ENCODE results near the gene SCRG1.

Gene SCRG1

DNA sequence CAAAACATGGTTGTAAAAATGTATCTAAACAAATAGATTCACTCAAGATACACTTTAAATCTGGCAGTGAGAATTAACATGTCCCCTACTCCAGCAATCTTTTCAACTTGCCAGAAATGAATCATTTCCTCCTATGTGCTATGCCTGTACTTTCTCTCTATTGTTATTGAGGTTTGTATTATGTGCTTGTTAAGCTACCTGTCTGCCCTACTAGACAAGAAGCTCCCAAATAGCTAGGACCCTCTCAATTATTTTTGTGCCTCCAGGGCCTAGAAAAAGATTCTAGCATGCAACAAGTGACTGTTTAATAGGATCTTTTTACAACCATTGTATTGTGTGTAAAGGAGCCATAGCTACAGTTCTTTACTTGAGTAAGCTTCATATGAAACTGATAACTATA is 31.6 kb downstream of the SCRG1 start:
- Histone ChIP-seq H3K4me1 (ENCODE audit: control insufficient read depth, insufficient read depth, low read length) (no peaks in the 10 kb centered on the region), H3K36me3 (ENCODE audit: control insufficient read depth, insufficient read depth, low read length) (no peaks in the 10 kb centered on the region), H3K27ac (ENCODE audit: insufficient read depth, low read depth, low read length, poor library complexity, severe bottlenecking) (no peak overlapping the region), H3K27me3 (ENCODE audit: control insufficient read depth, insufficient read depth, low read length, poor library complexity, severe bottlenecking) (no peaks in the 10 kb centered on the region), H3K9me3 (ENCODE audit: control insufficient read depth, low read length) (no peaks in the 10 kb centered on the region), H3K4me3 (ENCODE audit: insufficient read depth, low read depth, low read length) (no peak overlapping the region)

DNA sequence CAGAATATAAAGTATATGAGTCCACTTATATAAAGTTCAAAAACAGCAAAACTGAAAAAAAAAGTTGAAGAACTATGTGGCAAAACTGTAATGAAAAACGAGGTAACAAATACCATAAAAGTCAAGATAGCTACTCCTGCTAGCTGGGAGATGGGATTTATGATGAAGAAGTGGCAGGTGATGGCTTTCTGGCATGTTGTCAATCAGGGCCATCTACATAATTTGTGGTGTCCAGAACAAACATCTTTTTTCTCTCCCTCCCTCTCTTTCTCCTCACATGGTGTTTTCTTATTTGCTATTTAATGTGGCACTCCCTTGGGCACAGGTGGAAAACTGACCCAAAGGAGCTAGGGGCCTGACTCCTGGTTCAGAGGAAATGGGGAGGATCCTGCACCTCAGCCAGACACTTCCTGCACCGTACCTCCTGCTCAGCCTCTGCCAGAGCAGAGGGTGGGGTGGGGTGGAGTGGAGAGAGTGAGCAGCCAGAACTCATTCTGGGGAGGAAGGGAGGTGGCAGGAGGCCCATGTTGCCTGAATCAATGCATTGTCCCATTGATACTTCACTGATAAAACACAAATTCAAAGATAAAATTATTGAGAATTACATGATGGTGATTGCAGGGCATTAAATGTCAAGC is 33.4 kb downstream of the SCRG1 start:
- no peaks in the 10 kb centered on the region for H3K27me3 ChIP-seq (ENCODE audit: control insufficient read depth, insufficient read depth, low read length, poor library complexity, severe bottlenecking)
- H3K4me1 ChIP-seq (ENCODE audit: control insufficient read depth, insufficient read depth, low read length): no peaks in the 10 kb centered on the region
- no peak overlapping the region for H3K27ac ChIP-seq (ENCODE audit: insufficient read depth, low read depth, low read length, poor library complexity, severe bottlenecking)
- H3K36me3 ChIP-seq (ENCODE audit: control insufficient read depth, insufficient read depth, low read length): no peaks in the 10 kb centered on the region
- H3K9me3 ChIP-seq (ENCODE audit: control insufficient read depth, low read length): no peaks in the 10 kb centered on the region
- H3K4me3 ChIP-seq (ENCODE audit: insufficient read depth, low read depth, low read length): no peak overlapping the region
- WGBS, 2 experiments: 82 to 91% methylated on average over 1 to 2 of the region's 2 CpGs

DNA sequence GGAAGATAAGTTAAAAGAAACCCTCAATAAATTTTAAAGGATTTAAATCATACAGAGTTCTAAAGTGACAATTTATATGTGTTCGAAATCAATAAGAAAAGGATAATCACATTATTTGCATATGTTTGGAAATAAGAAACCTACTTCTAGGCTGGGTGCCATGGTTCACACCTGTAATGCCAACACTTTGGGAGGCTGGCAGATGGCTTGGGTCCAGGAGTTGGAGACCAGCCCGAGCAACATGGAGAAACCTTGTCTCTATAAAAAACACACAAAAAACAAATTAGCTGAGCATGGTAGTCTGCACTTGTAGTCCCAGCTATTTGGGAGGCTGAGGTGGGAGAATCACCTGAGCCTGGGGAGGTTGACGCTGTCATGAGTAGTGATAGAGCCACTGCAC is 36.2 kb downstream of the SCRG1 start:
- Histone ChIP-seq H3K9me3 (ENCODE audit: control insufficient read depth, low read length) (no peaks in the 10 kb centered on the region), H3K36me3 (ENCODE audit: control insufficient read depth, insufficient read depth, low read length) (no peaks in the 10 kb centered on the region), H3K27ac (ENCODE audit: insufficient read depth, low read depth, low read length, poor library complexity, severe bottlenecking) (no peak overlapping the region), H3K4me3 (ENCODE audit: insufficient read depth, low read depth, low read length) (no peak overlapping the region), H3K27me3 (ENCODE audit: control insufficient read depth, insufficient read depth, low read length, poor library complexity, severe bottlenecking) (no peaks in the 10 kb centered on the region), H3K4me1 (ENCODE audit: control insufficient read depth, insufficient read depth, low read length) (no peaks in the 10 kb centered on the region)
- 89 to 93% methylated on average over 2 to 3 of the region's 3 CpGs for WGBS, 2 experiments

DNA sequence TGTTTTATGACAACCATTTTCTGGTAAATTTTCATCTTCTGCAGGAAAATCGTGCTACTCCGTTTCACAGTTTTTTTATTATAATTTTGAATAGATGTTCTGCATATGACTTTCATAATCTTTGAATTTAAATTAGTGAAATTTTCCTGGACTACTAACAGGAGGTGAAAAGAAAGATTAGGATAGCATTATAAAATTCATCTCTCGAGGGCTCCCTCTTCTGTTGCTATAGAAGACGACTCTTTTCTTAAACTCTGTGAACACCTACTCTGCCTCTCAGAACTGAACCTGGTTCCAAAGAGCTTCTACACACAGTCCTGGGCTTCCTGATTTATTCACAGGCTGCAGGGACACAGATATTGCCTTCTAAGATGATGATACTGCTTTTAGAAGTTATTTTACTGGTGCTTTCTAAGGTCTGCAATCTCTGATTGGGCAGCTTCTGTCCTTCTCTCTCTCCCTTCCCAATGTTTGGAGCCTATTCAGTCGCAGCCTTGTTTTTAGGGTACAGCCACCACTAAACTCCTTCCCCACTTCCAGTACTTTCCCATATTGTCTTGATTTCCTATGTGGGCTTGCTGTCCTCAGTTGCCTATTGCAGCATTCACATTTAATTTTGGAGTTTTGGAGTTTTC is 38.2 kb downstream of the SCRG1 start:
- H3K4me3 ChIP-seq (ENCODE audit: insufficient read depth, low read depth, low read length): no peak overlapping the region
- no peaks in the 10 kb centered on the region for H3K36me3 ChIP-seq (ENCODE audit: control insufficient read depth, insufficient read depth, low read length)
- H3K9me3 ChIP-seq (ENCODE audit: control insufficient read depth, low read length): no peaks in the 10 kb centered on the region
- H3K27ac ChIP-seq (ENCODE audit: insufficient read depth, low read depth, low read length, poor library complexity, severe bottlenecking): no peak overlapping the region
- no peaks in the 10 kb centered on the region for H3K27me3 ChIP-seq (ENCODE audit: control insufficient read depth, insufficient read depth, low read length, poor library complexity, severe bottlenecking)
- 61 to 62% methylated on average over 3 of the region's 5 CpGs for WGBS, 2 experiments
- no peaks in the 10 kb centered on the region for H3K4me1 ChIP-seq (ENCODE audit: control insufficient read depth, insufficient read depth, low read length)

DNA sequence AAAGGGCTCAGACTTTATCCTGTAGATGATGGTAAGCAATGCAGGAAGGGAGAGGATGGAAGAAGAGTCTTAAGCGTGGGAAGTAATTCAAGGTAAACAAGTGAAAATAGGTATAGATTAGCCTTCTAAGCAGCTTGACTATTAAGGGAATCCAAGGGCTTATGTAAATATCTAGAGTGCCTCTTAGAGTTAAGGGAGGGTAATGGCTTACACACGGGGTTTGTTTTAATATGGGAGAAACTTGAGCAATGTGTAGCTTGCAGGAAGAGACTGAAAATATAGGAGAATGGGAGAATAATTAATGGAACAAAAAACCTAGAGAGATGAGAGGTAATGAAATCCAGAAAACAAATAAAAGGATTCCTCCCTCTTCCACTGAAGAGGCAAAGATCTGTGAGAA is 41.0 kb downstream of the SCRG1 start:
- WGBS, 2 experiments: 77 to 83% methylated on average over 2 of the region's 2 CpGs
- H3K36me3 ChIP-seq (ENCODE audit: control insufficient read depth, insufficient read depth, low read length): no peaks in the 10 kb centered on the region
- H3K4me1 ChIP-seq (ENCODE audit: control insufficient read depth, insufficient read depth, low read length): no peaks in the 10 kb centered on the region
- no peaks in the 10 kb centered on the region for H3K9me3 ChIP-seq (ENCODE audit: control insufficient read depth, low read length)
- no peaks in the 10 kb centered on the region for H3K27me3 ChIP-seq (ENCODE audit: control insufficient read depth, insufficient read depth, low read length, poor library complexity, severe bottlenecking)
- no peak overlapping the region for H3K4me3 ChIP-seq (ENCODE audit: insufficient read depth, low read depth, low read length)
- H3K27ac ChIP-seq (ENCODE audit: insufficient read depth, low read depth, low read length, poor library complexity, severe bottlenecking): no peak overlapping the region

DNA sequence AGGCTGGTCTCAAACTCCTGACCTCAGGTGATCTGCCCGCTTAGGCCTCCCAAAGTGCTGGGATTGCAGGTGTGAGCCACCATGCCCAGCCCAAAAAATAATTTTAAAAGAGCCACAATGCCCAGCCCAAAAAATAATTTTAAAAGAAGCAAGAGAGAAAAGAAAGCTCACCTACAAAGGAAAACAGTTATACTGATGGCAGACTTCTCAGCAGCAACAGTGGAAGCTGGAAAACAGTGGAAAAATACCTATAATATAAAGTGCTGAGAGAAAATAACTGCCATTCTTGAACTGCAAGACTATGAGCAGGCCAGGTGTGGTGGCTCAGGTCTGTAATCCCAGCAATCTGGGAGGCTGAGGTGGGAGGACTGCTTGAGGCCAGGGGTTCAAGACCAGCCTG is 51.4 kb downstream of the SCRG1 start:
- Histone ChIP-seq H3K9me3 (ENCODE audit: control insufficient read depth, low read length) (no peaks in the 10 kb centered on the region), H3K27ac (ENCODE audit: insufficient read depth, low read depth, low read length, poor library complexity, severe bottlenecking) (no peak overlapping the region), H3K27me3 (ENCODE audit: control insufficient read depth, insufficient read depth, low read length, poor library complexity, severe bottlenecking) (no peaks in the 10 kb centered on the region), H3K4me3 (ENCODE audit: insufficient read depth, low read depth, low read length) (no peak overlapping the region), H3K4me1 (ENCODE audit: control insufficient read depth, insufficient read depth, low read length) (peaks cover 3% of the 10 kb centered on the region), H3K36me3 (ENCODE audit: control insufficient read depth, insufficient read depth, low read length) (no peaks in the 10 kb centered on the region)
- 89 to 93% methylated on average over 1 of the region's 1 CpG for WGBS, 2 experiments

DNA sequence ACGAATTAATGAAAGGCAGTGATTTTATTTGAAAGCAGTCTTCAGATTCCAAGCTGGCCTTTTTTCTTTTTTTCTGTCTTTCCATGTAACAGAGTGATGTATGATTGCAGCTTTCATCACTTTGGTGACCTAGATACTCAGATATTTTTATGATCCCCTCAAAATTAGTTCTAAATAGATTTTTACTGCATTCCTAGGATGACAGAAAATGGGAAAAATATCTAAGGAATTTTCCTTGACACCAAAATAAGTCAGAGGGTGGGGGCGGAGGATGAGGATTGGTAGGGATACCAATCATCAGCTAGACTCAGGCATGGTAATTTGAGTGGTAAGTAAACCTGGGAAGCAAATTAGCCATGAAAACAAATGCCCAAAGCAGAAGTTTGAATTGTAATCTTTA is 52.8 kb downstream of the SCRG1 start:
- H3K4me3 ChIP-seq (ENCODE audit: insufficient read depth, low read depth, low read length): no peak overlapping the region
- no peak overlapping the region for H3K27ac ChIP-seq (ENCODE audit: insufficient read depth, low read depth, low read length, poor library complexity, severe bottlenecking)
- WGBS, 2 experiments: 79 to 82% methylated on average over 2 of the region's 2 CpGs

DNA sequence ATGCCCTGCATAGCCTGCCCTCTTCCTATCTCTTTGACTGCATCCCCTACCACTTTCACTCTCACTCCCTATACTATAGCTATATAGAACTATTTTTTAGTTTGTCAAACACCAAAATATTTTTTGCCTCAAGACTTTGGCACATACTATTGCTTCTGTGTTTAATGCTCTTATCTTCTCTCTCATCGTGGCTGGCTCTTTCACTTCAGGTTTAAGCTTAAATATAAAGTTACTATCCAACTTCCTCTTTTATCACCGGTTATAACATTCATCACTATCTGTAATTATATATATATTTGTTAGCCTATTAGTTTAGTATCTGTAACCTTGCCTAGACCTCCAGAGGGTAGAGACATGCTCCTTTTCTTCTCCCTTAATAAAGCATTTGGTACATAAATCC is 53.3 kb downstream of the SCRG1 start:
- 88 to 90% methylated on average over 1 of the region's 2 CpGs for WGBS, 2 experiments
- Histone ChIP-seq H3K27ac (ENCODE audit: insufficient read depth, low read depth, low read length, poor library complexity, severe bottlenecking) (no peak overlapping the region), H3K27me3 (ENCODE audit: control insufficient read depth, insufficient read depth, low read length, poor library complexity, severe bottlenecking) (no peaks in the 10 kb centered on the region), H3K9me3 (ENCODE audit: control insufficient read depth, low read length) (no peaks in the 10 kb centered on the region), H3K4me3 (ENCODE audit: insufficient read depth, low read depth, low read length) (no peak overlapping the region), H3K36me3 (ENCODE audit: control insufficient read depth, insufficient read depth, low read length) (no peaks in the 10 kb centered on the region), H3K4me1 (ENCODE audit: control insufficient read depth, insufficient read depth, low read length) (peaks cover 11% of the 10 kb centered on the region)

More for the DNA sequence above, 52.8 kb downstream of the SCRG1 start:
- Histone ChIP-seq H3K4me1 (ENCODE audit: control insufficient read depth, insufficient read depth, low read length) (peaks cover 6% of the 10 kb centered on the region), H3K27me3 (ENCODE audit: control insufficient read depth, insufficient read depth, low read length, poor library complexity, severe bottlenecking) (no peaks in the 10 kb centered on the region), H3K36me3 (ENCODE audit: control insufficient read depth, insufficient read depth, low read length) (no peaks in the 10 kb centered on the region), H3K9me3 (ENCODE audit: control insufficient read depth, low read length) (no peaks in the 10 kb centered on the region)

DNA sequence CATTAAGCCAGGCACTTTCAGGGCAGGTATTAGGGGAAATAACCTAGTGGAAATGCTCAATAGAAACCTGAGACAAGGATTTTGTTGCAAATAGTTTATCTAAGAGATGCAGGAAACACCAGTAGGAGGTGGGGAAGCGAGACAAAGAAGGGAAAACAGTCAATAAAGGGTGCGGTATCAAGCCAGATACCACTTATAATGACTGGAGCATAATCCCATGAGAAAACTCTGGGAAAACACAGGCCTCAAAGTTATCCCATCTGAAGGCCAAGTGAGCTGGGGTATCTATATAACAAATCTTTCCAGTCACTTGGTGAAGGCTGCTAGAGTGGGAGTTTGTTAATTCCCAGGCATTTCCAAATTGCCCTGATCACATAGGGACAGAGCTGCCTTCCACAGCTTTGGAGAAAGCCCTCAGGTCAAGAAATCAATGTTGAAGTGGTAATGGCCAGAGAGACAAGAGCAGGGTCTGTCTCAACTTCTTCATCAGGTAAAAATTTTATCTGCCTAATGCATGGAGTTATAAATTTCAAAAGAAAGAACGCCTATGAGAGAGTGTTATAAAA is 55.0 kb downstream of the SCRG1 start:
- whole genome bisulfite sequencing, 2 experiments: 55 to 74% methylated on average over 2 to 3 of the region's 3 CpGs
- H3K4me1 ChIP-seq (ENCODE audit: control insufficient read depth, insufficient read depth, low read length): peaks cover 12% of the 10 kb centered on the region

DNA sequence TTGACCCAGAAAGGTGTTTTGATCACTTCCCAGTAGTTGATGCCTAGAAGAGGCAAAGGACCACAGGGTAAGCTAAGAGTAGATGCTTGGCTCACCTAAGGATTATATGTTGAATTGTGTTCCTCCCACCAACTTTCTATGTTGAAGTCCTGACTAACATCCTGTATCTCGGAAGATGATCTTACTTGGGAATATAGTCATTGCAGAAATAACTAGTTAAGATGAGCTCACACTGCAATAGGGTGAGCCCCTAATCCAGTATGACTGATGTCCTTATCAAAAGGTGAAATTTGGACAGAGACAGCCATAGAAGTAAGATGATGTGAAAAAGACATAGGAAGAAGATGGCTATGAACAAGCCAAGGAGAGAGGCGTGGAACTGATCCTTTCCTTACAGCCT is 61.5 kb downstream of the SCRG1 start:
- no peaks in the 10 kb centered on the region for H3K36me3 ChIP-seq (ENCODE audit: control insufficient read depth, insufficient read depth, low read length)
- no peak overlapping the region for H3K27ac ChIP-seq (ENCODE audit: insufficient read depth, low read depth, low read length, poor library complexity, severe bottlenecking)
- peaks cover 9% of the 10 kb centered on the region for H3K4me1 ChIP-seq (ENCODE audit: control insufficient read depth, insufficient read depth, low read length)
- H3K27me3 ChIP-seq (ENCODE audit: control insufficient read depth, insufficient read depth, low read length, poor library complexity, severe bottlenecking): no peaks in the 10 kb centered on the region
- WGBS, 2 experiments: 95 to 97% methylated on average over 2 of the region's 2 CpGs
- H3K4me3 ChIP-seq (ENCODE audit: insufficient read depth, low read depth, low read length): no peak overlapping the region
- no peaks in the 10 kb centered on the region for H3K9me3 ChIP-seq (ENCODE audit: control insufficient read depth, low read length)

More for the DNA sequence above, 55.0 kb downstream of the SCRG1 start:
- H3K4me3 ChIP-seq (ENCODE audit: insufficient read depth, low read depth, low read length): no peak overlapping the region
- no peaks in the 10 kb centered on the region for H3K36me3 ChIP-seq (ENCODE audit: control insufficient read depth, insufficient read depth, low read length)
- no peak overlapping the region for H3K27ac ChIP-seq (ENCODE audit: insufficient read depth, low read depth, low read length, poor library complexity, severe bottlenecking)
- H3K27me3 ChIP-seq (ENCODE audit: control insufficient read depth, insufficient read depth, low read length, poor library complexity, severe bottlenecking): no peaks in the 10 kb centered on the region
- no peaks in the 10 kb centered on the region for H3K9me3 ChIP-seq (ENCODE audit: control insufficient read depth, low read length)
